GM21737 (cell line): Measurements from ENCODE around the gene UNCX.
"Not testable (repeated sequence)": the region's sequence is repeated elsewhere in the genome, so short reads cannot be mapped to it uniquely, and the experiment has no call there.

ENCODE experiments used
- ATAC-seq: cut with Tn5 transposase; IDR thresholded peaks from one replicate; pipeline ENCODE4 v1.9.1; 2021; ENCODE audit warnings: mild to moderate bottlenecking, moderate library complexity; ENCODE audit not compliant: unreplicated experiment

UNCX gene

GRCh38 chr7:1232623-1233332 is at the start of gene UNCX:
TSS of gene UNCX (plus strand) at chr7:1232872. CDS start at chr7:1233018, 146 bp downstream.
- no peak for ATAC-seq

GRCh38 chr7:1187127-1187526 is 45.5 kb upstream of the UNCX start:
- no peak for ATAC-seq

GRCh38 chr7:1188720-1189294 is 43.9 kb upstream of the UNCX start:
- no peak for ATAC-seq

GRCh38 chr7:1189986-1190772 is 42.5 kb upstream of the UNCX start:
- ATAC-seq, result no peak

GRCh38 chr7:1192171-1192676 is 40.4 kb upstream of the UNCX start:
- ATAC-seq, result no peak

- no peak for ATAC-seq
Measured at GRCh38 chr7:1193593-1194424, 38.9 kb upstream of the UNCX start.

- ATAC-seq, result not testable (repeated sequence)
Measured at GRCh38 chr7:1196441-1196840, 36.2 kb upstream of the UNCX start.

- ATAC-seq, result no peak
Measured at GRCh38 chr7:1196950-1197349, 35.7 kb upstream of the UNCX start.

- ATAC-seq, result no peak
Measured at GRCh38 chr7:1197997-1198625, 34.6 kb upstream of the UNCX start.

GRCh38 chr7:1200045-1200444 is 32.6 kb upstream of the UNCX start:
- no peak for ATAC-seq

GRCh38 chr7:1201916-1202315 is 30.8 kb upstream of the UNCX start:
- ATAC-seq, result no peak

GRCh38 chr7:1202914-1203313 is 29.8 kb upstream of the UNCX start:
- ATAC-seq, result not testable (repeated sequence)

GRCh38 chr7:1204460-1205140 is 28.1 kb upstream of the UNCX start:
- no peak for ATAC-seq

GRCh38 chr7:1205742-1206141 is 26.9 kb upstream of the UNCX start:
- ATAC-seq, result not testable (repeated sequence)

GRCh38 chr7:1209097-1209496 is 23.6 kb upstream of the UNCX start:
- ATAC-seq, result no peak

GRCh38 chr7:1210321-1210978 is 22.2 kb upstream of the UNCX start:
- no peak for ATAC-seq

GRCh38 chr7:1210979-1211608 is 21.6 kb upstream of the UNCX start:
- ATAC-seq, result no peak

GRCh38 chr7:1211611-1212010 is 21.1 kb upstream of the UNCX start:
- ATAC-seq, result no peak

- not testable (repeated sequence) for ATAC-seq
Measured at GRCh38 chr7:1212025-1212424, 20.6 kb upstream of the UNCX start.
